GM12891 (cell line): ENCODE data around the gene DIP2C.

Source experiments
- POLR2A ChIP-seq: IDR thresholded peaks from 2 replicates; pipeline ENCODE4 v1.6.1; 2011; ENCODE audit warnings: low read depth, low read length, control low read depth
- POLR2AphosphoS5 ChIP-seq: IDR thresholded peaks from 2 replicates; pipeline ENCODE4 v1.6.1; 2011; ENCODE audit warnings: low read depth, low read length, control low read depth
- POU2F2 ChIP-seq: IDR thresholded peaks from 2 replicates; pipeline ENCODE4 v1.6.1; 2011; ENCODE audit warnings: low read depth, mild to moderate bottlenecking, control low read depth, low read length, moderate library complexity
- TAF1 ChIP-seq: IDR thresholded peaks from 2 replicates; pipeline ENCODE4 v1.6.1; 2011; ENCODE audit warnings: low read depth, low read length, control low read depth

GRCh38 chr10:367636-368035 is 321.8 kb downstream of the DIP2C start:
- TF ChIP-seq POLR2A (no peak), POLR2AphosphoS5 (no peak), TAF1 (no peak), POU2F2 (no peak)
